Suprapubic skin (tissue), 4 donors: ENCODE data around the gene LYZL1.
"Not testable (repeated sequence)": the region's sequence is repeated elsewhere in the genome, so short reads cannot be mapped to it uniquely, and the experiment has no call there.

Experiments used
- POLR2A ChIP-seq, 2 donors: fragments of 450-650 bp; IDR thresholded peaks; one replicate each; pipeline ENCODE4 v1.6.1; 2017; ENCODE audit warnings: antibody characterized with exemption in 2 of 2, mild to moderate bottlenecking in 2 of 2, moderate library complexity in 2 of 2
- POLR2AphosphoS5 ChIP-seq, 3 donors: sonication (generic); formaldehyde crosslinking; IDR thresholded peaks; one replicate each; pipeline ENCODE4 v1.6.1; 2017; ENCODE audit warnings: antibody characterized with exemption in 3 of 3

DNA sequence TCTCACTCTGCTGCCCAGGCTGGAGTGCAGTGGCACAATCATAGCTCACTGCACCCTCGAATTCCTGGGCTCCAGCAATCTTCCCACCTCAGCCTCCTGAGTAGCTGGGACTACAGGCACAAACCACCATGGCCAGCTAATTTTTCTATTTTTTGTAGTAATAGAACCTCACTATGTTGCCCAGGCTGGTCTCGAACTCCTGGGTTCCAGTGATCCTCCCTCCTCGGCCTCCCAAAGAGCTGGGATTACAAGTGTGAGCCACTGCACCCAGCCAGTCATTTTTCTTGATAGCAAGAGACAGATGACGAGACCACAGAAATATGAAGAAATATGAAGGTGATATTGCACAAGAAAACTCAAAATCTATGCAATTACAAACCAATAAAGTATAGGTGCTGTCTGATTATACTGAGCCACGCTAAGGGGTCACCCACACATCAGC is 31.8 kb downstream of the LYZL1 start:
- TF ChIP-seq POLR2A, POLR2AphosphoS5 (IDR thresholded peaks at IDR 0.05): not testable (repeated sequence)
